ENCODE data around the gene DGKG.
A peak's percentile ranks its signal among the peaks of the same experiment; 100 is the strongest.

The DGKG gene

GRCh38 chr3:186268616-186269448, 93.2 kb downstream of the DGKG start:
- no peak for DNase-seq

GRCh38 chr3:186267758-186268157, 94.3 kb downstream of the DGKG start:
- DNase-seq: no peak

GRCh38 chr3:186264608-186265400, 97.2 kb downstream of the DGKG start:
- no peak for DNase-seq

DNA sequence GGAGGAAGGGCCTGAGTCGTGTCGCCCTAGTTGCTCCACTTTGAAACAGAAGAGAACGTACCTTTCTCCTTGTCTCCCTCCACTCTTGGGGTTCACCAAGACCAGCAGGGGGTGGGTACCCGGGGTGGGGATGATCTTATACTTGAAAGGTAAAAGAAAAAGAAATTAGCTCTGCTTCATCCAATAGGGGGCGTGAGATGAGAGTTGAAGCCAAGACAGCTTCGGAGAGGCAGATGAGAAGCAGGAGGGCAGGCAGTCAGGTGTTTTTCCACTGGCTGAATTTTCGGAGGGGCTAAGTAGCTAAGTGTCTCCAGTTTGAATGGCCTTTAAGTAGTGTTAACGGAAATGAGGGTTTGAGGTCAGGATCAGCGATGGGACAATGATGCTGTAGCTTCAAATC, 100.4 kb downstream of the DGKG start:
- no peak for DNase-seq

GRCh38 chr3:186260726-186261125, 101.3 kb downstream of the DGKG start:
- DNase-seq: no peak

DNA sequence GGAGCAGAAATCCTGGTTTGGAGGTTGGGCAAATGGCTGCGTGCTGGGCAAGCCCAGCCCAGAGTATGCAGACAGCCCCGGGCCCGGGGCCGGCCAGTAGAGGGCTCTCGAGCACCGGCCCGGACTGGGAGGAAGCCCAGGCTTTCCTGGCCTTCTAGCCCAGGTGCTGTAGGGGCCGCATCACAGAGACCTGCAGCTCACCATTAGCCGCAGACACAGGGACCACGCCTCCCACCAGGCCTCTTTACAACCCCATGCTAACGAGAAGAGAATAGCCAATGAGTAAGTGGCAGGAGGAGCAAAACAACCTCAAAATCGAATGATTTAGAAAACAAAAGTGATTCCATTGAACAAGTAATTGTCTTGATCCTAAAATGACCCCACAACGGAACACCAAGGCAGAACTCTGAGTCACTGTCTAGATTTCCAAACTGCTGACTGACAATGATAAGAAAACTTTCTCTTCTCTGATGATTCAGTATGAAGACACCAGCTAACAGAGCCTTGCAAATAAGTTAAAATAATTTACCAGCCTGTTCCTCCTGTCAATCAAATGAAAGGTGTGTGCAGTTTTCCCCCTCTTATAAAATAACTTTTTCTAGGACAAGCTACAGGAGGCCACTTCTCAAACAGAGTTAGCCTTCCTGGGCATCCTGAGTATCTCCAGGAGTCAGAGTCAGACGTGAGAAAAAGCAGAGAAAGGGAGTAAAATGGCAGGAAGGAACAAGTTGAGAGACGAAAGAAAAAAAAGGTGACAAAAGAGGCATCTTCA, 102.2 kb downstream of the DGKG start:
- DNase-seq: peak; percentile 78

DNA sequence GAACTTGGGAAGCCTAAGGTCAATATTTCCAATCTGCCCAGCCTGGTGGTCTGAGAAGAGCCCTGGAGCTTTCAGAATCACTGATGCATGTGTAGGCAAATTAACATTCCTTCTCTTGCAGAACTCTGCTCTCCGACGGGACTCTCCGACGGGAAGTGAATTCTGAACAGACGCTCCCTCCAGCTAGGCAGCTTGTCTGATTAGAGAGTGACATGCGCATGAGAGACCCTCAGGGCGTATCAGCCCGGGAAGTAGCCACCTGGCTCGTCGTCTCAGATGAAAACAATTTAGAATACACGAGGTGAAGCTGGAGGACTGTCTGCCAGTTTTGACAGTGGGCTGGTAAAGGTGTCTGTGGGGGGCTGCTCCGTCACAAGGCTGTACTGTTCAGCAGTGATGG, 103.1 kb downstream of the DGKG start:
- DNase-seq: peak; percentile 59

DNA sequence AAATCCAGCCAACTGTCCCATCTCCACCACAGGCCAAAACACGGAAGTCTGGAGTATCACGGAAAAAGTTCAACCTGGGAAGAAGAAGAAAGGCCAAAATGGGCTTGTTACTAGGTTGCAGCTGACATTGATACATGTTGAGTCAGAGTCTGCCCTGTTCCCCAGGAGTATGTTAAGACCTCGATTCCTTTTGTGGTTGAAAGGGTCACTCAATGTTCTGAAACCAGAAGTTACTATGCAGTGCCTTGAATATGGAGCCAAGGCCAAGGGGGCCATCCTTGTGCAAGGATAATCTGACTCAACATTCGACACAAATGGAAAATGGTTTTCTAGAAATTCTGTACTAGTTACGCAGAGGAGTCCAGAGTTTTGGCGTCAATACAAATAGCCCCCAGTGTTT, 104.2 kb downstream of the DGKG start:
- no peak for DNase-seq

GRCh38 chr3:186255703-186256331, 106.2 kb downstream of the DGKG start:
- DNase-seq: no peak

DNA sequence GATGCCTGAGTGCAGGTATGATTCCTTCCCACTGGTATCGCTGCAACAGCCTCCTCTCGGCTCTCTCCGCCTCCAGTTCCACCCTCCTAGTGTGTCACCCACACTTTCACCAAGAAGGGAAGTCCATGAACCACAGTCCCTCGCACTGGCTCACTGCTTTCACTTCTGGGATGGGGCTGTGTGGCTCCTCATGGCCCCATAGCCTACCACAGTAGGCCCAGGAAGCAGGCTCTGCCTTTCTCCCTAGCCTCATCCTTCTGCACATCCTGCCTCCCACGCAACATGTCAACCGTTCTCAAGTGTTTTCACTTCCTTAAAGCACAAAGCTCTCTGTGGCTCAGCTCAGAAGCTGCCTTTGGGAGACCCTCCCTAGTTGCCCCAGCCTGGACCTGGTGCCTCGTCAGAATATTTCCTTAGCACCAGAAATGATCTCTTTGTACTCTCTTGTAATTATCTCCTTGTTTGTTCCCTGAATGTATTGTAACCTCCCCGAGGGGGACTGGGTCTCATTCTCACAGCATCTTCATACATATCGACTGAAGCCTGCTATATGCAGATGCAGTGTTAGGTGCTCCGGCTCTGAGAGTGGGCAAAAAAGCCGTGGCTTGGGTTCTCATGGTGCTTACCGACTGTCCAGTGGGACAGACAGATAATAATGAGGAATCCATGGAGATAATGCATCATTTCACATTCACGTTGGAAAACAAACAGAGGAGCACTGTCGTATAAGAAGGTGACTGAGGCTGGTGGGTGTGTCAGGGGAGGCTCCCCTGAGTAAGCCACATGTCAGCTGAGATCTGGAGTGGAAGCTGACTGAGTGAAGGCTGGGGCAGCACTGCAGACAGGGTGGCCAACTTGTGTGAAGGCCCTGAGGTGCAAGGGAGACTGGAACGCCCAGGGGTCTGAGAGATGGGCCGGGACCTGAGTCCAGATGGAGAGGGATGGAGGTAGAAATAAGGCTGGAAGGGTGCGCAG, 107.1 kb downstream of the DGKG start:
- no peak for DNase-seq

- DNase-seq: no peak
Observed at GRCh38 chr3:186251948-186252619, 110.0 kb downstream of the DGKG start.

DNA sequence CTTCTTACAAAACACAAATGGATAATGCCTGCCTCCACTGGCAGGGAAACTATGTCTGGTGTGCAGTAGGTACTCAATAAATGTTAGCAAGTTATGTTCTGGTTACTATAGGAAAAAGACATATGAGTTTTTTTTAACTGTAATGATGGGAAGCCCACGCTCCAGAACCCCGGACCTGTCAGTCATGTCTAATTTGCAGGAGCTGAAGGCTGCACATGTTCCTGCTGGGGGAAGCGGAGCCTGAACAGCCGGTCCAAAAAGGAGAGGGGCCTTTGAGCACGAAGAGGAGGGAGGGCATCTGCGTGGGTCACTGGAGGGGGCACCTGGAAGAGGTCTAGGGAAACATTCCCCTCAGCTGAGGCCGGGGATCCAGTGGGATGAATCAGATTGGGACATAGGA, 113.2 kb downstream of the DGKG start:
- no peak for DNase-seq

- no peak for DNase-seq
Observed at GRCh38 chr3:186247821-186248814, 113.9 kb downstream of the DGKG start.

- no peak for DNase-seq
Observed at GRCh38 chr3:186246941-186247340, 115.1 kb downstream of the DGKG start.

GRCh38 chr3:186244016-186244415, 118.0 kb downstream of the DGKG start:
- no peak for DNase-seq

DNA sequence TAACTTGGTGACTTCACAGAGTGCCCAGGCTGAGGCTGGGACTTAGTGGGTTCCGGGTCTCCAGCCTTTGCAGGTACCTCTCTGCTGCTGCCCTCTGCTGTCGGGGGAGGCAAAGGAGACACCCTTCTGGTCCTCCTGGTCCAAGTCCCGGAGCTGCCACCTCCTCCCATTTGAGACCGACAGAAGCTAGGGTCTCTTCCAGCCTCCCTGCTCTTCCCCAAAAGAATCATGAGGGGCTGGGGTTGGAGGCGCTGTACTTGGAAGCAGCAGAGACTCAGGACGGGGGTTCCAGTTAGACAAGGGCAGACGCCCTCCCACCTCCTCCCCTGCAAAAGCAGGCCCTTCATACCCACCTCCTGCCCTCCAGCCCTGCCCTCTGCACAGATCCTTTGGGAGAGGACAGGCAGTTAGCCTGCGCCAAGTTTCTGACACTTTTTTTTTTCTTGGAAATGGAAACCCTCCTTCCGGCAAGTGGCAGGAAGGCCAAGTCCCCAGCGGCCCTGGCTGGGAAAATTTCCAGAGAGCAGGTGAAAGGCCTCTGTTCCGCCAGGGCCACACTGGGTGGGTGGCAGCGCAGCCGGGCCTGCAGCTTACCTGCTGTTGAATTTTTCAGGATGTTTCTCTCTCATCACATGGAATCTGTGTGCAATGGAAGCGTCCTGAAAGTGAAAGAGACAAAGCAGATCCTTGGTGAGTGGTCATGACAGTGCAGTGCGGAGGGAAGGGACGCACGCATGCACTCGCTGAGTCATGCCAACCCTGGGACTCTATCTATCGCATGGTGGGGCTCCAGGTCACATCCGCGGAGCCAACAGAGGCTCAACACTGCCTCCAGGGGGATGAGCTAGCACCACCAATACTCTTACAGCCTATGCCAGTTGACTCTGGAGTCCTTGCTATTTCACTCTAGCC, 119.9 kb downstream of the DGKG start:
- peak; percentile 44 for DNase-seq

- DNase-seq: no peak
Observed at GRCh38 chr3:186239321-186239720, 122.7 kb downstream of the DGKG start.

DNA sequence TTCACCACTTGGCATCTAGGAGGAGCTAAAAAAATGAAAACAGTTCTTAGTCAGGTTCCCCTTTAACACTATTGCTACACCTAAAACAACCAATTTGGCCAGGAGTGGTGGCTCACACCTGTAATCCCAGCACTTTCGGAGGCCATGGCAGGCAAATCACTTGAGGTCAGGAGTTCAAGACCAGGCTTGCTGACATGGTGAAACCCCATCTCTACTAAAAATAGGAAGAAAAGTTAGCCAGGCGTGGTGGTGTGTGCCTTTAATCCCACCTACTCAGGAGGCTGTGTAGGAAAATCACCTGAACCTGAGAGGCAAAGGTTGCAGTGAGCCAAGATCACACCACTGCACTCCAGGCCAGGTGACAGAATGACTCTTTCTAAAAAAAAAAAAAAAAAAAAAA, 124.1 kb downstream of the DGKG start:
- no peak for DNase-seq
